GM12873 (cell line): Measurements from ENCODE around the gene KLHDC7B.

Experiments
- CTCF ChIP-seq: IDR thresholded peaks from 2 replicates; pipeline ENCODE4 v1.5.1; 2012; ENCODE audit warnings: low read depth, mild to moderate bottlenecking, moderate library complexity, low read length, control low read depth; ENCODE audit not compliant: insufficient read depth; ENCODE audit errors: missing control alignments

KLHDC7B gene

GRCh38 chr22:50545522-50546325 lies at the start of gene KLHDC7B:
KLHDC7B (plus strand) TSS chr22:50545899; CDS start chr22:50546244, 345 bp downstream.
- peak; percentile 34 for TF ChIP-seq CTCF

GRCh38 chr22:50497093-50497492 lies 48.6 kb upstream of the KLHDC7B start:
- no peak for TF ChIP-seq CTCF

GRCh38 chr22:50498322-50498890 lies 47.3 kb upstream of the KLHDC7B start:
- peak; percentile 82 for TF ChIP-seq CTCF

- TF ChIP-seq CTCF: no peak
Measured at GRCh38 chr22:50500452-50500851, 45.2 kb upstream of the KLHDC7B start.

- TF ChIP-seq CTCF: no peak
Measured at GRCh38 chr22:50502096-50502495, 43.6 kb upstream of the KLHDC7B start.

GRCh38 chr22:50502628-50503474 lies 42.8 kb upstream of the KLHDC7B start:
- TF ChIP-seq CTCF: no peak
